ENCODE measurements around the gene TMEM208. TPM values are rescaled to one million over a fixed set of nuclear protein-coding genes. Genes with fewer than 3 reads are reported as not detected.
A peak's percentile ranks its signal among the peaks of the same experiment; 100 is the strongest.

Gene TMEM208
- total and polyA plus RNA-seq, 2 of the 13 experiments (the other 11 are each of a cell fraction or from before 2014, with no cell fraction given), result 58.8 to 72.9 TPM

DNA sequence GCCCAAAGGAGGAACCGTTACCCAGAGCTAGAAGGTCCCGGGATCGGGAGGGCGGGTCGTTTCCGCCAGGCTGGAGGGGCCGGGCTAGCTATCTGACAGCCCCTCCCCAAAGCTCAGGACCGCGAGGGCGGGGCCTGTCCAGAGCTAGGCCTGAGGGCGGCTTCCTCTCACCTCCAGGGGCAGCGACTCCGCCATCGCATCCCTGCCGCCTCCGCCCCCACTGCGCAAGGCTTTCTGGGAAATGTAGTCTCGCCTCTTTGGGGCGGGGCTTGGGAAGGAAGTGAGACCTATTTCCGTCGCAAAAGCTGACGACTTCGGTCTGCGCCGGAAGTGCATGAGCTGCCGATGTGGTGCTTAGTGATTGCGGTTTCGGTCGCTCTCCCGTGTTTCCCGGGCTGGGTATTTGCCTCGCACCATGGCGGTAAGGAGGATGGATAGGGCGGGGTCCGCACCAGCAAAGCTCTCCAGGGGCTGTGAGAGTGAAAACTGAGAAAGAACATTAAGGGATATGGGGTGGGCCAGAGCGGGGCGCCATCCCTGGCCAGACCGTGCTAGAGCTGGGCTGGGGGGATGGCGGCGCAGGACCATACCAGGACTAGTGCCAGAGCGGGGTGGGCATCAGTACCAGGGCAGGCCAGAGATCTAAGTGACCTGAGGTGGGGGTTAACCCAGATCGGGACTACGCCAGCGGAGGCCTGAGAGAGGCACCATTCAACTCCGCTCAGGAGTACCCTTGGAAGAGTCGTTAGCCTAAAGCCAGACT lies at the start of gene TMEM208 (continued):
- TF ChIP-seq MAF1 (CRISPR knock-in tag; IDR thresholded peaks at IDR 0.05; ENCODE audit: borderline replicate concordance), result peak; percentile 54; the same call in 1 of the 2 replicates
- TF ChIP-seq, protein P1, sequence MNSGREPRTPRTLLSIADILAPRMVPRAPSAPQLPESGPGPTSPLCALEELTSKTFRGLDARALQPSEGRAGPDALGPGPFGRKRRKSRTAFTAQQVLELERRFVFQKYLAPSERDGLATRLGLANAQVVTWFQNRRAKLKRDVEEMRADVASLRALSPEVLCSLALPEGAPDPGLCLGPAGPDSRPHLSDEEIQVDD (CRISPR knock-in tag; IDR thresholded peaks at IDR 0.05; ENCODE audit: borderline replicate concordance), result peak; percentile 18; the same call in 1 of the 2 replicates
- peak; percentile 66; the same call in 1 of the 2 replicates for TF ChIP-seq ZNF367 (CRISPR knock-in tag; IDR thresholded peaks at IDR 0.05; ENCODE audit: borderline replicate concordance)
- TF ChIP-seq SP2 (CRISPR knock-in tag; IDR thresholded peaks at IDR 0.05), result peak; percentile 89
- peak; percentile 95 for TF ChIP-seq ZNF430 (CRISPR knock-in tag; IDR thresholded peaks at IDR 0.05)
- TF ChIP-seq ZNF7 (CRISPR knock-in tag; IDR thresholded peaks at IDR 0.05), result no peak
- no peak for TF ChIP-seq PRMT3 (CRISPR knock-in tag; IDR thresholded peaks at IDR 0.05; ENCODE audit: borderline replicate concordance, low read depth)
- TF ChIP-seq ZNF782 (CRISPR knock-in tag; IDR thresholded peaks at IDR 0.05; ENCODE audit: borderline replicate concordance), result peak; percentile 30; the same call in 1 of the 2 replicates
- TF ChIP-seq PHF21A (CRISPR knock-in tag; IDR thresholded peaks at IDR 0.05), result peak; percentile 75; the same call in 1 of the 2 replicates
- peak; percentile 79; the same call in 1 of the 2 replicates for TF ChIP-seq KAT7 (CRISPR knock-in tag; IDR thresholded peaks at IDR 0.05; ENCODE audit: borderline replicate concordance)
- no peak for TF ChIP-seq ZEB1 (IDR thresholded peaks at IDR 0.05; ENCODE audit: insufficient replicate concordance, low read depth)
- TF ChIP-seq SIN3A (IDR thresholded peaks at IDR 0.05; ENCODE audit: borderline replicate concordance, low read depth, low read length), result peak; percentile 97
- TF ChIP-seq CBX1 (IDR thresholded peaks at IDR 0.05; ENCODE audit: low read depth), result peak; percentile 90
- TF ChIP-seq GTF2F1 (IDR thresholded peaks at IDR 0.05; ENCODE audit: low read length), result peak; percentile 76
- TF ChIP-seq, protein P2, sequence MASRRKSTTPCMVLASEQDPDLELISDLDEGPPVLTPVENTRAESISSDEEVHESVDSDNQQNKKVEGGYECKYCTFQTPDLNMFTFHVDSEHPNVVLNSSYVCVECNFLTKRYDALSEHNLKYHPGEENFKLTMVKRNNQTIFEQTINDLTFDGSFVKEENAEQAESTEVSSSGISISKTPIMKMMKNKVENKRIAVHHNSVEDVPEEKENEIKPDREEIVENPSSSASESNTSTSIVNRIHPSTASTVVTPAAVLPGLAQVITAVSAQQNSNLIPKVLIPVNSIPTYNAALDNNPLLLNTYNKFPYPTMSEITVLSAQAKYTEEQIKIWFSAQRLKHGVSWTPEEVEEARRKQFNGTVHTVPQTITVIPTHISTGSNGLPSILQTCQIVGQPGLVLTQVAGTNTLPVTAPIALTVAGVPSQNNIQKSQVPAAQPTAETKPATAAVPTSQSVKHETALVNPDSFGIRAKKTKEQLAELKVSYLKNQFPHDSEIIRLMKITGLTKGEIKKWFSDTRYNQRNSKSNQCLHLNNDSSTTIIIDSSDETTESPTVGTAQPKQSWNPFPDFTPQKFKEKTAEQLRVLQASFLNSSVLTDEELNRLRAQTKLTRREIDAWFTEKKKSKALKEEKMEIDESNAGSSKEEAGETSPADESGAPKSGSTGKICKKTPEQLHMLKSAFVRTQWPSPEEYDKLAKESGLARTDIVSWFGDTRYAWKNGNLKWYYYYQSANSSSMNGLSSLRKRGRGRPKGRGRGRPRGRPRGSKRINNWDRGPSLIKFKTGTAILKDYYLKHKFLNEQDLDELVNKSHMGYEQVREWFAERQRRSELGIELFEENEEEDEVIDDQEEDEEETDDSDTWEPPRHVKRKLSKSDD (CRISPR knock-in tag; IDR thresholded peaks at IDR 0.05; ENCODE audit: low read depth), result peak; percentile 88; the same call in 1 of the 2 replicates
- TF ChIP-seq WIZ (CRISPR knock-in tag; IDR thresholded peaks at IDR 0.05), result no peak
- peak; percentile 33; the same call in 1 of the 2 replicates for TF ChIP-seq ZNF263 (CRISPR knock-in tag; IDR thresholded peaks at IDR 0.05)
- no peak for TF ChIP-seq ZNF468 (CRISPR knock-in tag; IDR thresholded peaks at IDR 0.05)
- TF ChIP-seq ZNF569 (CRISPR knock-in tag; IDR thresholded peaks at IDR 0.05; ENCODE audit: borderline replicate concordance), result no peak
- TF ChIP-seq ISL2 (CRISPR knock-in tag; IDR thresholded peaks at IDR 0.05), result peak; percentile 87
- TF ChIP-seq ZBTB21 (CRISPR knock-in tag; IDR thresholded peaks at IDR 0.05), result peak; percentile 55
- no peak for TF ChIP-seq FIP1L1 (IDR thresholded peaks at IDR 0.05; ENCODE audit: borderline replicate concordance, insufficient read depth, low read depth, low read length)
- peak; percentile 66; the same call in 1 of the 2 replicates for TF ChIP-seq CHD2 (IDR thresholded peaks at IDR 0.05; ENCODE audit: low read depth, low read length)
- peak; percentile 99 for TF ChIP-seq ZNF143 (CRISPR knock-in tag; IDR thresholded peaks at IDR 0.05)
- peak; percentile 85 for TF ChIP-seq TAF1 (CRISPR knock-in tag; IDR thresholded peaks at IDR 0.05)
- TF ChIP-seq ASH2L (IDR thresholded peaks at IDR 0.05; ENCODE audit: insufficient read length, low read depth, low read length), result peak; percentile 95

Measured in HepG2 (cell line).